ENCODE results near the gene SCAMP3.

DNA sequence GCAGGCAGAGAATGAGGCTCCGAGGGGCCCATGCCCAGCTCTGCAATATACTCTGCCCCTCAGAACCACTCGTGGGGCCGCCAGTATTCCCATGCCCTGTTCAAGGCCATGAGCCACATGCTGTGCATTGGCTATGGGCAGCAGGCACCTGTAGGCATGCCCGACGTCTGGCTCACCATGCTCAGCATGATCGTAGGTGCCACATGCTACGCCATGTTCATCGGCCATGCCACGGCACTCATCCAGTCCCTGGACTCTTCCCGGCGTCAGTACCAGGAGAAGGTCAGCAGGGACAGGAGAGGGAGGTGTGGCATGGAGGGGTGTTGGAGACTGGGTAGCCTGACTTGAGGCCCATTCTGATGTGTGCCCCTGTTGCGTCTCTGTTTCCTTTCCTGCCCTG, 22.3 kb upstream of the SCAMP3 start:
- TF ChIP-seq ARNT (IDR thresholded peaks at IDR 0.05) (no peak), FOXM1 (IDR thresholded peaks at IDR 0.05; ENCODE audit: borderline replicate concordance) (no peak), ZNF384 (IDR thresholded peaks at IDR 0.05) (no peak)
